DMS79 (cell line): Measurements from ENCODE around the gene PYCR2.

Experiments used
- DNase-seq: peaks from one replicate; lab custom pipeline; 2025; lab: John Stamatoyannopoulos, UW

PYCR2 gene

DNA sequence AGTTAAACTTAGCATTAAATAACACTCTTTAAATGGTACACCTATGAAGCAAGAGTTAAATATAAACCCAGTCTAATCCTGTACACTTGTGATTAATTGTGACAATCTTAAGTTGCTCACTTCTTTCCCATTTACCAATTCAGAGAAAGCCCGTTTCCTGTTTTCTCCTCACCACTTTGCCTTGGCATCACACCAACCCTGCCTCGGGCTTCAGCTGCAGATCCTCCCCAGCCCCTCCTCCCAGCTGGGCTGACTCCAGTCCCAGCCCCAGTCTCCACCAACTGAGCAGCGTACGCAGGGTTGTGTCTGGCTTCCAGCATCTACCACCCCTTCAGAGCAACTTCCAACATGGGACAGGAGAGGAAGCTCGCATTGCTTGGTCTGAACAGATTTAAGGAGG, 4.1 kb downstream of the PYCR2 start:
- peak; percentile 21 for DNase-seq

- DNase-seq = no peak
Measured at GRCh38 chr1:225918280-225918679, 5.8 kb downstream of the PYCR2 start.

DNA sequence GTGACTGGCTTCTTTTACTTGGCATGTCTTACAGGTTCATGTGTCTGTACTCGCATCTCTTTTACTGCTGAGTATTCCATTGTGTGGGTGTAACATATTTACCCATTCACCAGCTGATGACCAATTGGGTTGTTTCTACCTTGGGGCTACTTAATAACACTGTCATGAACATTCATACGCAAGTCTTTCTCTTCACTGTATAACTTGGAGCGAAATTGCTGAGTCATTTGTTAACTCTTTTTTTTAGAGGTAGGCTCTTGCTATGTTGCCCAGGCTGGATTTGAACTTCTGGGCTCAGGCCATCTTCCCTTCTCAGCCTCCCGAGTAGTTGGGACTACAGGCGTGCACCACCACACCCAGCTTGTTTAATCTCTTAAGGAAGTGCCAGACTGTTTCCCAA, 6.5 kb downstream of the PYCR2 start:
- DNase-seq = no peak

- DNase-seq = no peak
Measured at GRCh38 chr1:225917101-225917500, 6.9 kb downstream of the PYCR2 start.

GRCh38 chr1:225915538-225915991, 8.5 kb downstream of the PYCR2 start:
- peak; percentile 79 for DNase-seq

- no peak for DNase-seq
Measured at GRCh38 chr1:225914947-225915346, 9.1 kb downstream of the PYCR2 start.

- DNase-seq = no peak
Measured at GRCh38 chr1:225914391-225914790, 9.7 kb downstream of the PYCR2 start.

- DNase-seq = no peak
Measured at GRCh38 chr1:225911191-225912130, 12.6 kb downstream of the PYCR2 start.

- DNase-seq = no peak
Measured at GRCh38 chr1:225909477-225909876, 14.6 kb downstream of the PYCR2 start.

DNA sequence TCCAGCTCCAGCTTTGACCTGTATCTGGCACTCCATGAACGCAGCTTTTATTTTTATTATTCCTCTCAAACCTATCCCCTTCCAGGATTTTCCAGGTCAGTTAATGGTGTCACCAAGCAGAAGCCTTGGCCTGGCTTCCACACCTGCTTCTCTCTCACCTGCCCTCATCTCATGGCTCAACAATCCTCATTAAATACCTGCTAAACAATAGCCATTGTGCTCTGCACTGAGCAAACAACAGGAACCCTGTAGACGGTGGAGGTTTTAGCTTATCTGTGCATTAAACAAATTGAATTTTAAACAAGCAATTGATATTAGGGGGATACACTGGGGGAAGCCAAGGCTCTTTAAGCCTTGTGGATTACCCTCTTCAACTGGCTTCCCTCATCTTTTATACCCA, 15.3 kb downstream of the PYCR2 start:
- peak; percentile 38 for DNase-seq

GRCh38 chr1:225908013-225908640, 15.9 kb downstream of the PYCR2 start:
- no peak for DNase-seq

DNA sequence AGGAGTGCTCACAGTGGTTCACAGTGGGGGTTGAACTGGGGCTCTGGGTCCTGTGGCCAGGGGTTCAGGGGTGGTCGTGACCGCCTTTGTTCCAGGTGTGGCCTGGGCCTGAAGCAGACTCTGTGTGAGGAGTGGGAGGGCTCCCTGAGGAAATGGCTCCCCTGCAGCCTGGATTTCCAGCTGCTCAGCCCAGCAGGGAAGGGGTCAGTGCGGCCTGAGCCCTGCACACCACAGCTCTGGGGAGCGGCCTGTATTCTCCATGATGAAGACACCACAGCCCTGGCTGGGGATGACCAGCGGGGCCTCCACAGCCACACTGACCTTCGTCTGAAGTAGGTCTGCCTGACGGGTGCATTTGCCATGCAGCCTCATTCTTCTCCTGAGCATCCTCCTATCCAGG, 16.7 kb downstream of the PYCR2 start:
- DNase-seq = no peak

GRCh38 chr1:225906467-225906866, 17.6 kb downstream of the PYCR2 start:
- DNase-seq = no peak

DNA sequence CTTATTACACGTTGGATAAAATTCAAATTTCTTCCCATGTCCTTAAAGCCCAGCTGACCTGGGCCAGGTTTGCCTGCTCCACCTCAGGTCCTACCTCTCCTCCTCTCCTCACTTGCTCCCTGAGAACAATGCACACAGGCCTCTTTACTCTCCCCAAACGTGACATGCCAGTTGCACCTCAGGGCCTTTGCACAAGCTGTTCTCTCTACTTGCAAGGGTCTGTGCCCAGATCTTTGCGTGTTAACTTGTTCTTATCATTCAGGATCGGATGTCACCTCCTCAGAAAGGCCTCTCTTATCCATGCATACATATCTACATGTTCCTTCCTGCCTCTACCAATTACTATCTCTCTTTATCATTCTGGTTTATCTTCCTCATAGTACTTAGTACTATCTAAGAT, 20.4 kb downstream of the PYCR2 start:
- no peak for DNase-seq

GRCh38 chr1:225899044-225899925, 24.8 kb downstream of the PYCR2 start:
- DNase-seq = no peak

GRCh38 chr1:225897595-225898514, 26.2 kb downstream of the PYCR2 start:
- no peak for DNase-seq

- DNase-seq = no peak
Measured at GRCh38 chr1:225896937-225897549, 27.0 kb downstream of the PYCR2 start.

- DNase-seq = no peak
Measured at GRCh38 chr1:225896494-225896893, 27.6 kb downstream of the PYCR2 start.

- no peak for DNase-seq
Measured at GRCh38 chr1:225892307-225892706, 31.7 kb downstream of the PYCR2 start.

- no peak for DNase-seq
Measured at GRCh38 chr1:225891229-225891972, 32.6 kb downstream of the PYCR2 start.
